T-helper 2 cell (primary cell): ENCODE results near the gene FADS3.

Experiments used
- DNase-seq, 5 experiments: peaks; one replicate each; pipeline versions ENCODE4 v3.0.0 to v3.0.0-alpha.2; 2012 to 2022

Gene FADS3

GRCh38 chr11:61913699-61914395 lies 22.5 kb upstream of the FADS3 start:
- DNase-seq: no peak

GRCh38 chr11:61912991-61913698 lies 21.8 kb upstream of the FADS3 start:
- no peak for DNase-seq

GRCh38 chr11:61912530-61912898 lies 21.2 kb upstream of the FADS3 start:
- no peak for DNase-seq

GRCh38 chr11:61911701-61912529 lies 20.6 kb upstream of the FADS3 start:
- DNase-seq: no peak

- no peak for DNase-seq
Observed at GRCh38 chr11:61911128-61911700, 19.9 kb upstream of the FADS3 start.

- DNase-seq: no peak
Observed at GRCh38 chr11:61910187-61911127, 19.1 kb upstream of the FADS3 start.

GRCh38 chr11:61908730-61909316 lies 17.5 kb upstream of the FADS3 start:
- DNase-seq: no peak

- DNase-seq: no peak
Observed at GRCh38 chr11:61907871-61908729, 16.8 kb upstream of the FADS3 start.

GRCh38 chr11:61907282-61907681 lies 15.9 kb upstream of the FADS3 start:
- DNase-seq: no peak

GRCh38 chr11:61906522-61906909 lies 15.2 kb upstream of the FADS3 start:
- DNase-seq: no peak

- DNase-seq: no peak
Observed at GRCh38 chr11:61905801-61906521, 14.6 kb upstream of the FADS3 start.

- no peak for DNase-seq
Observed at GRCh38 chr11:61905067-61905696, 13.8 kb upstream of the FADS3 start.

- peak in 1 of 5 experiments; percentile 15 for DNase-seq
Observed at GRCh38 chr11:61904539-61905048, 13.2 kb upstream of the FADS3 start.

- DNase-seq: no peak
Observed at GRCh38 chr11:61903845-61904244, 12.5 kb upstream of the FADS3 start.

- DNase-seq: no peak
Observed at GRCh38 chr11:61902313-61902712, 11.0 kb upstream of the FADS3 start.

- DNase-seq: no peak
Observed at GRCh38 chr11:61901397-61901796, 10.1 kb upstream of the FADS3 start.

GRCh38 chr11:61900251-61900650 lies 8.9 kb upstream of the FADS3 start:
- DNase-seq: no peak

- peak; percentile 84 to 90 (median 87) for DNase-seq
Observed at GRCh38 chr11:61899146-61899841, 7.9 kb upstream of the FADS3 start.

GRCh38 chr11:61898247-61898582 lies 6.9 kb upstream of the FADS3 start:
- DNase-seq: no peak
